HEK293T (cell line): ENCODE data around the gene TMEM98.

Source experiments
- BHLHE40 ChIP-seq: fragments of 450-650 bp; IDR thresholded peaks from 2 replicates; pipeline ENCODE4 v1.6.1; 2016; ENCODE audit warnings: mild to moderate bottlenecking, moderate library complexity, borderline replicate concordance
- SUZ12 ChIP-seq: fragments of 450-650 bp; IDR thresholded peaks from 2 replicates; pipeline ENCODE4 v1.6.1; 2016; ENCODE audit warnings: mild to moderate bottlenecking
- ZNF384 ChIP-seq: fragments of 450-650 bp; IDR thresholded peaks from 2 replicates; pipeline ENCODE4 v1.6.1; 2016

DNA sequence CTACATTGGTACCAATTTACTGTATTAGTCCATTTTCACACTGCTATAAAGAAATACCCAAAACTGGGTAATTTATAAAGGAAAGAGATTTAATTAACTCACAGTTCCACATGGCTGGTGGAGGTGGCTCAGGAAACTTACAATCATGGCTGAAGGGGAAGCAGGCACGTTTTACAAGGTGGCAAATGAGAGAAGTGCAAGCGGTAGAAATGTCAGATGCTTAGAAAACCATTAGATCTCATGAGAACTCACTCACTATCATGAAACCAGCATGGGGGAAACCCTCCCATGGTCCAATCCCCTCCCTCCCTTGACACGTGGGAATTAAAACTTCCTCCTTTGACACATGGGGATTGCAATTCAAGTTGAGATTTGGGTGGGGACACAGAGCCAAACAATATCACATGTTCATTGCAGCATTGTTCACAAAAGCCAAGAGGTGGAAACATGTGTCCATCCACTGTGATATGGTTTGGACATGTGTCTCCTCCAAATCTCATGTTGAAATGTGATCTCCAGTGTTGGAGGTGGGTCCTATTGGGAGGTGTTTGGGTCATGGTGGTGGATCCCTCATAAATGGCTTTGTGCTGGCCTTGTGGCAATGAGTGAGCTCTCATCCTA, 60.6 kb downstream of the TMEM98 start:
- TF ChIP-seq ZNF384 (no peak), BHLHE40 (no peak), SUZ12 (no peak)
